Small intestine (tissue), 7 donors: ENCODE data around the gene CACNA2D3. TPM values are rescaled to one million over a fixed set of nuclear protein-coding genes. Genes with fewer than 3 reads are reported as not detected.
A peak's percentile ranks its signal among the peaks of the same experiment; 100 is the strongest.

ENCODE experiments used
- DNase-seq, 2 donors: peaks; one replicate each; pipeline versions ENCODE4 v3.0.0 to v3.0.0-alpha.2; 2013
- FAIRE-seq: peaks from 2 replicates; lab custom pipeline; 2012; peaks lifted over from hg19 to GRCh38; lab: Jason Lieb, UNC
- H3K27ac ChIP-seq, 3 donors: one replicate each; pipeline ENCODE4 v1.5.1; 2013; ENCODE audit warnings: low read length in 2 of 3, mild to moderate bottlenecking in 2 of 3, control low read depth in 1 of 3, inconsistent platforms in 1 of 3, low read depth in 1 of 3, moderate library complexity in 1 of 3
- H3K27me3 ChIP-seq, 3 donors: one replicate each; pipeline ENCODE4 v1.6.1; 2013; ENCODE audit warnings: low read length in 3 of 3, inconsistent platforms in 1 of 3; ENCODE audit not compliant: control insufficient read depth in 3 of 3, insufficient read depth in 3 of 3
- H3K36me3 ChIP-seq, 3 donors: one replicate each; pipeline ENCODE4 v1.6.1; 2013; ENCODE audit warnings: low read length in 3 of 3, inconsistent platforms in 1 of 3, low read depth in 1 of 3, mild to moderate bottlenecking in 1 of 3, moderate library complexity in 1 of 3; ENCODE audit not compliant: control insufficient read depth in 3 of 3, insufficient read depth in 2 of 3
- H3K4me1 ChIP-seq, 3 donors: one replicate each; pipeline ENCODE4 v1.6.1; 2013; ENCODE audit warnings: low read length in 2 of 3, inconsistent platforms in 1 of 3, low read depth in 1 of 3, mild to moderate bottlenecking in 1 of 3, moderate library complexity in 1 of 3; ENCODE audit not compliant: control insufficient read depth in 3 of 3, insufficient read depth in 2 of 3
- H3K4me3 ChIP-seq, 3 donors: one replicate each; pipeline ENCODE4 v1.5.1; 2013; ENCODE audit warnings: low read length in 3 of 3, control low read depth in 1 of 3, inconsistent platforms in 1 of 3, low read depth in 1 of 3, mild to moderate bottlenecking in 1 of 3, moderate library complexity in 1 of 3
- H3K9me3 ChIP-seq, 2 donors: one replicate each; pipeline ENCODE4 v1.6.1; 2013; ENCODE audit warnings: low read depth in 1 of 2, low read length in 1 of 2; ENCODE audit not compliant: control insufficient read depth in 2 of 2, insufficient read depth in 1 of 2
- WGBS, 3 donors: extraction: QIAGEN DNeasy Blood & Tissue Kit; methylation state at CpG; one replicate each; pipeline ENCODE4 v1.1.7; 2013; 5-methylcytosine and 5-hydroxymethylcytosine counted together
- polyA plus RNA-seq, 4 donors: library from polyadenylated mRNA; stranded (reverse) in 3 of 4; unstranded in 1 of 4; fragments of 200-250 nt in 3 of 4; fragments of 120-200 nt in 1 of 4; gene quantifications; one replicate each; pipeline versions ENCODE4 v1.2.1 to v1.2.3, GENCODE V29; 2013
- donor health status: healthy with polysubstance abuse.
- donor health status: control.
- donor health status: control.
- donor health status: Bipolar disorder and iron deficiency.
- donor health status: healthy.

Gene CACNA2D3
- polyA plus RNA-seq, 4 donors = 0.27 to 0.61 TPM; not detected in 2

GRCh38 chr3:55000953-55001352, 878.6 kb downstream of the CACNA2D3 start:
- Histone ChIP-seq H3K27me3 (no peaks in the 10 kb centered on the region), H3K36me3 (no peaks in the 10 kb centered on the region), H3K9me3 (no peaks in the 10 kb centered on the region), H3K4me3 (no peak overlapping the region), H3K27ac (no peak overlapping the region), H3K4me1 (peaks cover 0 to 3% (median 0%) of the 10 kb centered on the region in 3 donors)
- 80 to 84% (median 80%) methylated on average over 4 of the region's 4 CpGs for WGBS, 3 donors
- FAIRE-seq (no peak), DNase-seq (no peak)

- DNase-seq = no peak
- FAIRE-seq = no peak
- Histone ChIP-seq H3K9me3 (no peaks in the 10 kb centered on the region), H3K27ac (no peak overlapping the region), H3K27me3 (no peaks in the 10 kb centered on the region), H3K4me1 (peaks cover 0 to 3% (median 0%) of the 10 kb centered on the region in 3 donors), H3K4me3 (no peak overlapping the region), H3K36me3 (no peaks in the 10 kb centered on the region)
- 58 to 73% (median 68%) methylated on average over 9 of the region's 9 CpGs for WGBS, 3 donors
Measured at GRCh38 chr3:55002416-55002930, 880.1 kb downstream of the CACNA2D3 start.

- Histone ChIP-seq H3K36me3 (no peaks in the 10 kb centered on the region), H3K9me3 (no peaks in the 10 kb centered on the region), H3K27me3 (no peaks in the 10 kb centered on the region), H3K27ac (no peak overlapping the region), H3K4me3 (no peak overlapping the region), H3K4me1 (no peaks in the 10 kb centered on the region)
- DNase-seq = no peak
- FAIRE-seq = no peak
- WGBS, 3 donors = 33 to 43% (median 35%) methylated on average over 8 of the region's 8 CpGs
Measured at GRCh38 chr3:55006244-55006676, 883.9 kb downstream of the CACNA2D3 start.

GRCh38 chr3:55007971-55008370, 885.6 kb downstream of the CACNA2D3 start:
- WGBS, 3 donors = 64 to 75% (median 65%) methylated on average over 1 of the region's 1 CpG
- H3K4me3 ChIP-seq = no peak overlapping the region
- no peak for FAIRE-seq
- H3K27me3 ChIP-seq = no peaks in the 10 kb centered on the region
- no peaks in the 10 kb centered on the region for H3K4me1 ChIP-seq
- no peaks in the 10 kb centered on the region for H3K9me3 ChIP-seq
- H3K36me3 ChIP-seq = no peaks in the 10 kb centered on the region
- H3K27ac ChIP-seq = no peak overlapping the region
- DNase-seq = no peak

GRCh38 chr3:55009372-55009771, 887.0 kb downstream of the CACNA2D3 start:
- Histone ChIP-seq H3K27ac (no peak overlapping the region), H3K4me1 (no peaks in the 10 kb centered on the region), H3K27me3 (no peaks in the 10 kb centered on the region), H3K36me3 (no peaks in the 10 kb centered on the region), H3K4me3 (no peak overlapping the region), H3K9me3 (no peaks in the 10 kb centered on the region)
- DNase-seq = peak in 1 of 2 donors; percentile 8
- no peak for FAIRE-seq
- WGBS, 3 donors = 17 to 69% (median 40%) methylated on average over 4 of the region's 4 CpGs

GRCh38 chr3:55012091-55012490, 889.7 kb downstream of the CACNA2D3 start:
- no peaks in the 10 kb centered on the region for H3K36me3 ChIP-seq
- no peak for DNase-seq
- 79 to 85% (median 83%) methylated on average over 4 of the region's 4 CpGs for WGBS, 3 donors
- FAIRE-seq = no peak
- no peak overlapping the region for H3K4me3 ChIP-seq
- H3K27ac ChIP-seq = no peak overlapping the region
- no peaks in the 10 kb centered on the region for H3K9me3 ChIP-seq
- no peaks in the 10 kb centered on the region for H3K27me3 ChIP-seq
- H3K4me1 ChIP-seq = no peaks in the 10 kb centered on the region

GRCh38 chr3:55013145-55013925, 891.0 kb downstream of the CACNA2D3 start:
- FAIRE-seq (no peak), DNase-seq (no peak)
- no peaks in the 10 kb centered on the region for H3K9me3 ChIP-seq
- H3K27me3 ChIP-seq = no peaks in the 10 kb centered on the region
- 43 to 61% (median 48%) methylated on average over 5 of the region's 5 CpGs for WGBS, 3 donors
- no peaks in the 10 kb centered on the region for H3K4me1 ChIP-seq
- no peak overlapping the region for H3K4me3 ChIP-seq
- H3K36me3 ChIP-seq = no peaks in the 10 kb centered on the region
- H3K27ac ChIP-seq = no peak overlapping the region

GRCh38 chr3:55014081-55014480, 891.7 kb downstream of the CACNA2D3 start:
- Histone ChIP-seq H3K9me3 (no peaks in the 10 kb centered on the region), H3K27ac (no peak overlapping the region), H3K4me1 (no peaks in the 10 kb centered on the region), H3K36me3 (no peaks in the 10 kb centered on the region), H3K4me3 (no peak overlapping the region), H3K27me3 (no peaks in the 10 kb centered on the region)
- DNase-seq (no peak), FAIRE-seq (no peak)
- whole genome bisulfite sequencing, 3 donors = 64 to 71% (median 65%) methylated on average over 4 of the region's 4 CpGs
